Kidney (tissue), 14 donors: ENCODE measurements around the gene NRP1. TPM values are rescaled to one million over a fixed set of nuclear protein-coding genes. Genes with fewer than 3 reads are reported as not detected.

Source experiments
- DNase-seq, 5 donors: peaks; one replicate each; pipeline ENCODE4 v3.0.0-alpha.2; 2013 to 2020
- FAIRE-seq: peaks from 2 replicates; lab custom pipeline; 2012; peaks lifted over from hg19 to GRCh38; lab: Jason Lieb, UNC
- H3K27ac ChIP-seq, 2 donors: one replicate each; pipeline ENCODE4 v1.7.0; 2013; ENCODE audit warnings: low read depth in 2 of 2, low read length in 2 of 2, inconsistent platforms in 1 of 2
- H3K27me3 ChIP-seq: one replicate; pipeline ENCODE4 v1.7.1; 2013; ENCODE audit warnings: low read length, inconsistent platforms; ENCODE audit not compliant: control insufficient read depth, insufficient read depth
- H3K36me3 ChIP-seq, 3 donors: one replicate each; pipeline versions ENCODE4 v1.7.0 to v1.7.1; 2013; ENCODE audit warnings: low read length in 3 of 3, control low read depth in 1 of 3, inconsistent platforms in 1 of 3; ENCODE audit not compliant: insufficient read depth in 3 of 3, control insufficient read depth in 2 of 3
- H3K4me1 ChIP-seq, 3 donors: one replicate each; pipeline versions ENCODE4 v1.7.0 to v1.7.1; 2013; ENCODE audit warnings: low read length in 3 of 3, inconsistent platforms in 1 of 3, low read depth in 1 of 3; ENCODE audit not compliant: control insufficient read depth in 2 of 3, insufficient read depth in 2 of 3
- H3K4me3 ChIP-seq, 3 donors: one replicate each; pipeline versions ENCODE4 v1.7.0 to v1.8.1; 2013; ENCODE audit warnings: low read length in 3 of 3, control low read depth in 1 of 3, inconsistent platforms in 1 of 3
- H3K9ac ChIP-seq, 3 donors: one replicate each; pipeline versions ENCODE4 v1.7.0 to v1.7.1; 2013; ENCODE audit warnings: low read length in 3 of 3, control low read depth in 1 of 3, inconsistent platforms in 1 of 3
- H3K9me3 ChIP-seq, 3 donors: one replicate each; pipeline versions ENCODE4 v1.7.0 to v1.7.1; 2013; ENCODE audit warnings: low read length in 3 of 3, control low read depth in 1 of 3, inconsistent platforms in 1 of 3; ENCODE audit not compliant: control insufficient read depth in 2 of 3, insufficient read depth in 1 of 3
- CTCF ChIP-seq: IDR thresholded peaks from 3 replicates; pipeline ENCODE4 v1.5.1; 2012; ENCODE audit warnings: mild to moderate bottlenecking, moderate library complexity, borderline replicate concordance; ENCODE audit not compliant: insufficient read depth; ENCODE audit errors: extremely low read depth
- intact Hi-C: fragments of 100-400 bp; cut with DNase I; formaldehyde crosslinking; loops from one replicate; pipeline ENCODE4 v1.11.1; 2022
- polyA plus RNA-seq: library from polyadenylated mRNA; stranded (reverse); fragments of 350-450 nt; fragmentation: Illumina TruSeq; extraction: RNeasy Lipid Tissue Mini Kit (QIAGEN cat#74804); gene quantifications from one replicate; pipeline ENCODE4 v1.2.3, GENCODE V29; 2014; ENCODE audit warnings: low read depth, low replicate concordance; ENCODE audit not compliant: insufficient read depth
- total RNA-seq: library from RNA; stranded (reverse); fragmentation: NEBNext Ultra II Directional; extraction: Animal tissue kit (Norgen Biotek cat#: 25700); gene quantifications from one replicate; pipeline ENCODE4 v1.2.1, GENCODE V29; 2021
- donor health status: control.
- donor health status: control.
- donor health status: control.
- donor health status: control.
- donor health status: control.
- donor health status: DM: yes; HTN: yes; CAD: no.
- donor health status: Normal renal cell carcinoma (clear cell type).

The NRP1 gene
- total and polyA plus RNA-seq, 2 donors from 2014 or later: 40.5 to 243 TPM

- Histone ChIP-seq H3K9me3 (no peaks in the 10 kb centered on the region), H3K4me3 (no peak overlapping the region)
- no peak for FAIRE-seq
Measured at GRCh38 chr10:33160151-33160550, 174.3 kb downstream of the NRP1 start.

DNA sequence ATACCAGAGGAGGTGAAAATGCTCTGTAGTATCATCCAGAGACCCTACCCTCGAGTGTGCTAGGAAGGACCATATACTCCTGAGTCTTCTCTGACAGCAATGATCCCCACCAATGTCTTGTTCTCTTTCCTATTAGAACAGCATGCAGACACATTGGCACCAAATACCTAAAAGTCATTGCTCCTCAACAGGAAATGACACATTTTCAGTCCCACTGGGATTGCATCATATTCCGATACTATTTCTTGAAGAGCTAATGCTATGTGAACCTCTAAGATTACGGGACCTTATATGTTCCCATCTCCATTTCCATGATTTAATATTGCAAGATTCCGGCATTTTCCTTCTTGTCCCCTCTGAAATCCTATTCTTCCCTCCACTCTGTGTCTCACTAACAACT lies 177.4 kb downstream of the NRP1 start:
- no peak for FAIRE-seq
- intact Hi-C loops: no loop called here

More at GRCh38 chr10:33160151-33160550, 174.3 kb downstream of the NRP1 start:
- no peak for TF ChIP-seq CTCF
- Histone ChIP-seq H3K27me3 (no peaks in the 10 kb centered on the region), H3K27ac (no peak overlapping the region), H3K36me3 (no peaks in the 10 kb centered on the region), H3K9ac (no peak overlapping the region), H3K4me1 (no peaks in the 10 kb centered on the region)
- DNase-seq: peak in 4 of 5 donors; percentile 39 to 53 (median 50)
- intact Hi-C loops: no loop called here

DNA sequence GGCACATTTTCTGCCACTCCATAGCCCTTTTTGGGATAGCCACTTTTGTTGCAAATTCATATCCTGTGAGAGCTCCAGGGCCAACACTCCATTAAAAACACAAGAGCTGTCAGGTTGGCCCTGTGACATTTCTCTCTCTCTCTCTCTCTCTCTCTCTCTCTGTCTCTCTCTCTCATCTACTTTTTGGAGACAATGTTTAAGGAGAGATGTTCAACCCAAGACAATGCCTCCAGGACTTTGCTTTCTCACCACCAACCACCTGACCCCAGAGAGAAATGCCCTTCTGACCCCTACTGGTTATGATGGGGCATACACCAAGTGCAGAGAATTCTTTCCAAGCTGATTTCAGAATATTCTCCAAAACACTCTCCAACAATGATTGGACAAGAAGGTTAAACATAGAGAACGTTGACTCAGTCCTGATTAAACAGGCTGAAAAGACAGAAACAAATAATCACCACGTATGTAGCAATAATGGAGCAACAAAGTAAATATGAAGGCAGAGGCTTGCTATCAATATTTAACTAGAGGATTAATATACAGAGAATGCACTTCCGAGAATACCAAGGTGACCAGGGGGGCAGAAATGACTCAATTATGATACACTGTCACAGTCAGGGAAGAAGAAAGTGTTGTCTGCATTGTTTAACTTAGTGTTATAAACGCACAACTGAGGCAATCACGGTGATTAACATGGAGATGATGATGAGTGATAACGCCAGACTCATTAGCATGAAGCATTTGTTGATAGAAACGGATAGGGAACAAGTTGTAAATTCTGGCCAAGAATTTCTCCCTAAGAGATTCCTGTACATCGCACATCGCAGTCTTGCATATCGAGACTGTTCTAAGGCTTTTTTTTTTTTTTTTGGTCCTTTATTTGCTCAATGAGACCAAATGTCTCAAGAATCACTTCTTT lies 178.5 kb downstream of the NRP1 start:
- H3K36me3 ChIP-seq: no peaks in the 10 kb centered on the region
- no peaks in the 10 kb centered on the region for H3K9me3 ChIP-seq
- H3K4me1 ChIP-seq: peaks cover 0 to 5% (median 0%) of the 10 kb centered on the region in 3 donors
- FAIRE-seq: no peak
- no peak overlapping the region for H3K27ac ChIP-seq
- peak; percentile 38 for TF ChIP-seq CTCF
- H3K4me3 ChIP-seq: no peak overlapping the region
- intact Hi-C loops: no loop called here
- H3K9ac ChIP-seq: no peak overlapping the region
- DNase-seq: no peak
- no peaks in the 10 kb centered on the region for H3K27me3 ChIP-seq

More for the DNA sequence above, 177.4 kb downstream of the NRP1 start:
- no peak overlapping the region for H3K27ac ChIP-seq
- no peak overlapping the region for H3K4me3 ChIP-seq
- no peaks in the 10 kb centered on the region for H3K9me3 ChIP-seq
- H3K9ac ChIP-seq: no peak overlapping the region
- peaks cover 0 to 3% (median 0%) of the 10 kb centered on the region in 3 donors for H3K4me1 ChIP-seq
- DNase-seq: no peak
- H3K36me3 ChIP-seq: no peaks in the 10 kb centered on the region
- no peaks in the 10 kb centered on the region for H3K27me3 ChIP-seq
- TF ChIP-seq CTCF: no peak
